Gastrocnemius medialis (tissue), 4 donors: ENCODE results near the gene PIAS1.

Source experiments
- POLR2A ChIP-seq, 2 donors: fragments of 450-650 bp; IDR thresholded peaks; one replicate each; pipeline ENCODE4 v1.6.1; 2017; ENCODE audit warnings: antibody characterized with exemption in 2 of 2, mild to moderate bottlenecking in 2 of 2, moderate library complexity in 2 of 2
- TF ChIP-seq, protein P1 (sequence below), 5 experiments: fragments of 450-650 bp in 3 of 5; fragments of 200-600 bp in 2 of 5; sonication (generic) in 2 of 5; IDR thresholded peaks in 4 of 5; conservative IDR thresholded peaks in 1 of 5; 1 replicate in 4 of 5; 2 replicates in 1 of 5; pipeline ENCODE4 v1.5.1; 2016 to 2019; ENCODE audit warnings: antibody characterized with exemption in 5 of 5, mild to moderate bottlenecking in 3 of 5, moderate library complexity in 3 of 5

DNA sequence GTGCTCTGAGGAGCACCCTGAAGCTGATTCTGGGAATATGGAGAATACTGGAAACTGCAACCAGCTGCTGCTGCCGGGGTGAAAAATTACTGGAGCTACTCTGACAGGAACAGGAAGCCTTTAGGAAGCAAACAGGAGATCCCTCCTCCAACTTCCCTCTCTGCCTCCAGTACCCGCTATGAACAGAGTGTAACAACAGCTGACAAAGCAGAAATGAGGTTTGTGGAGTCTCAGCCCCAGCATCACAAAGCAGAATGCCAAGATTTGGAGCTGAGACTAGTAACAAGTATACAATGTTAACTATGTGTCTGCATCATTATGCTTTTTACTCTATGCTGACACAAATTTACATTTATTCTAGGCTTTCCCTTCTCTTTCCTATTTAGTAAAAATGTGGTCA is 22.7 kb upstream of the PIAS1 start:
- TF ChIP-seq, protein P1, sequence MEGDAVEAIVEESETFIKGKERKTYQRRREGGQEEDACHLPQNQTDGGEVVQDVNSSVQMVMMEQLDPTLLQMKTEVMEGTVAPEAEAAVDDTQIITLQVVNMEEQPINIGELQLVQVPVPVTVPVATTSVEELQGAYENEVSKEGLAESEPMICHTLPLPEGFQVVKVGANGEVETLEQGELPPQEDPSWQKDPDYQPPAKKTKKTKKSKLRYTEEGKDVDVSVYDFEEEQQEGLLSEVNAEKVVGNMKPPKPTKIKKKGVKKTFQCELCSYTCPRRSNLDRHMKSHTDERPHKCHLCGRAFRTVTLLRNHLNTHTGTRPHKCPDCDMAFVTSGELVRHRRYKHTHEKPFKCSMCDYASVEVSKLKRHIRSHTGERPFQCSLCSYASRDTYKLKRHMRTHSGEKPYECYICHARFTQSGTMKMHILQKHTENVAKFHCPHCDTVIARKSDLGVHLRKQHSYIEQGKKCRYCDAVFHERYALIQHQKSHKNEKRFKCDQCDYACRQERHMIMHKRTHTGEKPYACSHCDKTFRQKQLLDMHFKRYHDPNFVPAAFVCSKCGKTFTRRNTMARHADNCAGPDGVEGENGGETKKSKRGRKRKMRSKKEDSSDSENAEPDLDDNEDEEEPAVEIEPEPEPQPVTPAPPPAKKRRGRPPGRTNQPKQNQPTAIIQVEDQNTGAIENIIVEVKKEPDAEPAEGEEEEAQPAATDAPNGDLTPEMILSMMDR (IDR thresholded peaks at IDR 0.05 in 4 of 5, conservative IDR thresholded peaks at IDR 0.05 in 1 of 5): no peak
- TF ChIP-seq POLR2A (IDR thresholded peaks at IDR 0.05): no peak
